ENCODE results near the gene SLC38A8. TPM values are rescaled to one million over a fixed set of nuclear protein-coding genes. Genes with fewer than 3 reads are reported as not detected.

SLC38A8 gene
- polyA plus RNA-seq, 1 donor from 2014 or later: not detected

- Histone ChIP-seq H2AFZ (ENCODE audit: low read depth, low read length) (no peak overlapping the region), H3K79me2 (replicated peaks; ENCODE audit: insufficient read depth, low read length) (no peaks in the 10 kb centered on the region), H3K27me3 (ENCODE audit: insufficient read depth, low read depth, low read length) (no peaks in the 10 kb centered on the region), H4K20me1 (ENCODE audit: insufficient read depth) (no peaks in the 10 kb centered on the region), H3K36me3 (ENCODE audit: insufficient read depth, low read length) (peaks cover 8% of the 10 kb centered on the region), H3K4me3 (ENCODE audit: low read length) (no peak overlapping the region), H3K9ac (ENCODE audit: low read length) (no peak overlapping the region), H3K9me3 (ENCODE audit: low read length) (no peaks in the 10 kb centered on the region), H3F3A (ENCODE audit: insufficient read depth, low read length, poor library complexity, severe bottlenecking) (no peaks in the 10 kb centered on the region), H3K4me2 (ENCODE audit: low read length) (no peak overlapping the region), H3K27ac (ENCODE audit: low read length) (no peak overlapping the region), H3K9me2 (ENCODE audit: insufficient read depth, low read length) (no peaks in the 10 kb centered on the region)
- TF ChIP-seq EZH2 (IDR thresholded peaks at IDR 0.05; ENCODE audit: borderline replicate concordance, insufficient read depth, low read length, poor library complexity, severe bottlenecking) (no peak), SMC3 (conservative IDR thresholded peaks at IDR 0.05; ENCODE audit: poor library complexity) (no peak), REST (IDR thresholded peaks at IDR 0.05; ENCODE audit: borderline replicate concordance) (no peak), TAF1 (IDR thresholded peaks at IDR 0.05; ENCODE audit: low read depth) (no peak), POLR2AphosphoS5 (IDR thresholded peaks at IDR 0.05) (no peak), CTCF (IDR thresholded peaks at IDR 0.05; ENCODE audit: poor library complexity, severe bottlenecking) (no peak), RAD21 (conservative IDR thresholded peaks at IDR 0.05) (no peak), EP300 (conservative IDR thresholded peaks at IDR 0.05; ENCODE audit: poor library complexity, severe bottlenecking) (no peak), MXI1 (conservative IDR thresholded peaks at IDR 0.05; ENCODE audit: poor library complexity, severe bottlenecking) (no peak)
These were observed 37.1 kb upstream of the SLC38A8 start for GRCh38 chr16:84079664-84080063.

- Histone ChIP-seq H3K4me2 (ENCODE audit: low read length) (no peak overlapping the region), H3K9me2 (ENCODE audit: insufficient read depth, low read length) (no peaks in the 10 kb centered on the region), H3K27ac (ENCODE audit: low read length) (no peak overlapping the region), H2AFZ (ENCODE audit: low read depth, low read length) (no peak overlapping the region), H3K4me3 (ENCODE audit: low read length) (no peak overlapping the region), H3K79me2 (replicated peaks; ENCODE audit: insufficient read depth, low read length) (no peaks in the 10 kb centered on the region), H3K36me3 (ENCODE audit: insufficient read depth, low read length) (peaks cover 4% of the 10 kb centered on the region), H3K9ac (ENCODE audit: low read length) (no peak overlapping the region), H3F3A (ENCODE audit: insufficient read depth, low read length, poor library complexity, severe bottlenecking) (no peaks in the 10 kb centered on the region), H4K20me1 (ENCODE audit: insufficient read depth) (no peaks in the 10 kb centered on the region), H3K27me3 (ENCODE audit: insufficient read depth, low read depth, low read length) (no peaks in the 10 kb centered on the region), H3K9me3 (ENCODE audit: low read length) (no peaks in the 10 kb centered on the region)
- TF ChIP-seq TAF1 (IDR thresholded peaks at IDR 0.05; ENCODE audit: low read depth): no peak
- TF ChIP-seq RAD21 (conservative IDR thresholded peaks at IDR 0.05): no peak
- no peak for TF ChIP-seq EZH2 (IDR thresholded peaks at IDR 0.05; ENCODE audit: borderline replicate concordance, insufficient read depth, low read length, poor library complexity, severe bottlenecking)
- TF ChIP-seq MXI1 (conservative IDR thresholded peaks at IDR 0.05; ENCODE audit: poor library complexity, severe bottlenecking): no peak
- TF ChIP-seq REST (IDR thresholded peaks at IDR 0.05; ENCODE audit: borderline replicate concordance): no peak
- TF ChIP-seq CTCF (IDR thresholded peaks at IDR 0.05; ENCODE audit: poor library complexity, severe bottlenecking): no peak
- no peak for TF ChIP-seq SMC3 (conservative IDR thresholded peaks at IDR 0.05; ENCODE audit: poor library complexity)
- no peak for TF ChIP-seq EP300 (conservative IDR thresholded peaks at IDR 0.05; ENCODE audit: poor library complexity, severe bottlenecking)
- TF ChIP-seq POLR2AphosphoS5 (IDR thresholded peaks at IDR 0.05): no peak
These were observed 32.8 kb upstream of the SLC38A8 start for GRCh38 chr16:84075376-84075775.
